HG02970 (cell line): ENCODE measurements around the gene POFUT1.
"Not testable (repeated sequence)": the region's sequence is repeated elsewhere in the genome, so short reads cannot be mapped to it uniquely, and the experiment has no call there.

Experiments
- ATAC-seq: cut with Tn5 transposase; IDR thresholded peaks from one replicate; pipeline ENCODE4 v1.9.1; 2021; ENCODE audit warnings: mild to moderate bottlenecking, moderate library complexity, moderate number of reproducible peaks; ENCODE audit not compliant: unreplicated experiment, low FRiP score

POFUT1 gene

GRCh38 chr20:32232326-32232886, 24.7 kb downstream of the POFUT1 start:
- ATAC-seq, result no peak

- no peak for ATAC-seq
Measured at GRCh38 chr20:32233286-32233685, 25.6 kb downstream of the POFUT1 start.

- no peak for ATAC-seq
Measured at GRCh38 chr20:32234135-32234808, 26.6 kb downstream of the POFUT1 start.

GRCh38 chr20:32235331-32236047, 27.8 kb downstream of the POFUT1 start:
- ATAC-seq, result no peak

GRCh38 chr20:32236048-32236533, 28.4 kb downstream of the POFUT1 start:
- no peak for ATAC-seq

- no peak for ATAC-seq
Measured at GRCh38 chr20:32236819-32237218, 29.1 kb downstream of the POFUT1 start.

GRCh38 chr20:32237419-32237818, 29.7 kb downstream of the POFUT1 start:
- no peak for ATAC-seq

GRCh38 chr20:32238483-32239425, 31.1 kb downstream of the POFUT1 start:
- ATAC-seq, result no peak

- no peak for ATAC-seq
Measured at GRCh38 chr20:32240205-32240604, 32.5 kb downstream of the POFUT1 start.

GRCh38 chr20:32241807-32242206, 34.1 kb downstream of the POFUT1 start:
- ATAC-seq, result no peak

- ATAC-seq, result no peak
Measured at GRCh38 chr20:32244150-32244823, 36.6 kb downstream of the POFUT1 start.

- ATAC-seq, result no peak
Measured at GRCh38 chr20:32244959-32245358, 37.3 kb downstream of the POFUT1 start.

GRCh38 chr20:32246208-32246607, 38.5 kb downstream of the POFUT1 start:
- ATAC-seq, result not testable (repeated sequence)

- ATAC-seq, result no peak
Measured at GRCh38 chr20:32248043-32248442, 40.4 kb downstream of the POFUT1 start.

- no peak for ATAC-seq
Measured at GRCh38 chr20:32249030-32249738, 41.5 kb downstream of the POFUT1 start.

- no peak for ATAC-seq
Measured at GRCh38 chr20:32251470-32251869, 43.8 kb downstream of the POFUT1 start.

GRCh38 chr20:32252189-32252588, 44.5 kb downstream of the POFUT1 start:
- no peak for ATAC-seq

GRCh38 chr20:32260973-32261372, 53.3 kb downstream of the POFUT1 start:
- ATAC-seq, result not testable (repeated sequence)

- ATAC-seq, result no peak
Measured at GRCh38 chr20:32261644-32262043, 54.0 kb downstream of the POFUT1 start.
